Measurements from ENCODE around the gene NCAM1.
A peak's percentile ranks its signal among the peaks of the same experiment; 100 is the strongest.
"Not testable (repeated sequence)": the region's sequence is repeated elsewhere in the genome, so short reads cannot be mapped to it uniquely, and the experiment has no call there.

The NCAM1 gene

DNA sequence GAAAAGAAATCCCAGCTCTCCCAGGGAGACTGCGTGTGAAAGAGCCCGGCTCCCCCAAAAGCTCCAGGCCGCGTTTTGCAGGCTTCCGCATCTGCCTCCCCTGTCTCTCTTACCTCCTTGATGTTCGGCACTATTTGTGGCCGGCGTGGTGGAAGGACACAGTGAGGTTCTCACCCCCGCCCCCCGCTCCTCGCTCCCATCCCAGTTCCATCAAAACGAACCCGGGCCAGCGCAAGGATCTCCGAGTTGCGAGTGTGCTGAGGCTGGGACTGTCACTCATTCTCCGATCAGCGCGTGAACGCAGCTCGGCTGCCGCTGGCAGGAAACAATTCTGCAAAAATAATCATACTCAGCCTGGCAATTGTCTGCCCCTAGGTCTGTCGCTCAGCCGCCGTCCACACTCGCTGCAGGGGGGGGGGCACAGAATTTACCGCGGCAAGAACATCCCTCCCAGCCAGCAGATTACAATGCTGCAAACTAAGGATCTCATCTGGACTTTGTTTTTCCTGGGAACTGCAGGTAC is at the start of gene NCAM1:
Gene NCAM1, plus strand, starts transcription at position 275 of the 523 bp plus-strand sequence.
- peak; percentile 95 for DNase-seq

- DNase-seq: no peak
Observed at GRCh38 chr11:112922606-112923005, 38.6 kb upstream of the NCAM1 start.

GRCh38 chr11:112924836-112925235 is 36.4 kb upstream of the NCAM1 start:
- DNase-seq: not testable (repeated sequence)

GRCh38 chr11:112925516-112926310 is 35.5 kb upstream of the NCAM1 start:
- no peak for DNase-seq

DNA sequence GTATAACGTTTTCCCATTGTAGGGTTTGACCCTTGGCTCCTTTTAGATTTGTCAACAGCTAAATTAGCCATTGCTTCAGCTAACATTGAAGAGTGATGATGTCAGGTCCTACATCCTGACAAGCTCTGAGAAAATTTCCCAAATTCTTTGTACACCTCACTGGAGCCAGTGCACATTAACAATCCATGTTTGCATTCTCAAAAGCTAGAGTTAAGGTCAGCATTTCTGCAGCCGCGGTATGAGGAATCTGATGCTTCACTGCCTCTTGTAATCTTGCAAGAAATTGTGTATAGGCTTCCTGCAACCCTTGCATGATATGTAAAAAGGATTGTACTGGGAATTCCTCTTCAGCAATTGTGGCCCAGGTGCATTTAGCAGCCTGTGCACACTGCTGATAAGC is 33.1 kb upstream of the NCAM1 start:
- no peak for DNase-seq

GRCh38 chr11:112929432-112929831 is 31.8 kb upstream of the NCAM1 start:
- DNase-seq: no peak

GRCh38 chr11:112931703-112932102 is 29.5 kb upstream of the NCAM1 start:
- DNase-seq: no peak

DNA sequence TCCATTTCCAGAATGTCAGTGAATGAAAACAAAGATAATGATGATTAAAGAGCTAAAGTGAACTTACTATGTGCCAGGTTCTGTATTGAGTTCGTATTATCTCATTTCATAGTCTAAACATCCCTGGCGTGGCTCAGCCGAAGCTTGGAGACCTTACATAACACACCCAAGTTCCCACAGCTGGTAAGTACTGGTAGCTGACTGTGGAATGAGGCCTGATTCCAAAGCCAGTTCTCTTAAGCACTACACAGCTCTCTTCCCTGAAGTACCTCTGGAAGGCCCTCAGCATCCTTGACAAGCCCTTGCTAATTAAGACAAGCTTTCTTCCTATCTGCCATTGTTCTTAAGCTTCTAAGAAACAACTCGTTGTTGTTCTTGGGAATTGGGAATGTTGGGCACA is 28.6 kb upstream of the NCAM1 start:
- DNase-seq: no peak

DNA sequence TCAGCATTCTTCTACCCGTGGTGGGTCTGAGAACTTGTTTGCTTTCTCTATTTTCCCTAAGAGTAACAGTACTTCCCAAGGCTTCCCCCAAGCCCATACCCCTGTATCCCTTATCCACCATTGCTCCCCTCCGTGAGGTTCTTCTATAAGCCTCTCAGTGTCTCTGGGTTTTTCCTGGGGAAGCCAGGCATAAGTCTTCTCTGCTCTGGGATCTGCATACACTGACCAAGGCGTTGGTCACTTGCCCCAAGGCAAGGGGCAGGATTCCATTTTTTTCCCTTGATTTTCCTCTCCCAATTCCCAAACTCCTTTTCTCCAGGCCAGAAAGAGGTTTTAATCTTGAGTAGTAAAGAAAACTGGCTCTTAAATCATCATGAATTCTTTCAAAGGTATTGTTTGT is 27.2 kb upstream of the NCAM1 start:
- no peak for DNase-seq

- DNase-seq: no peak
Observed at GRCh38 chr11:112941104-112941503, 20.1 kb upstream of the NCAM1 start.

GRCh38 chr11:112942966-112943643 is 18.1 kb upstream of the NCAM1 start:
- DNase-seq: no peak

GRCh38 chr11:112946866-112947265 is 14.4 kb upstream of the NCAM1 start:
- DNase-seq: no peak

DNA sequence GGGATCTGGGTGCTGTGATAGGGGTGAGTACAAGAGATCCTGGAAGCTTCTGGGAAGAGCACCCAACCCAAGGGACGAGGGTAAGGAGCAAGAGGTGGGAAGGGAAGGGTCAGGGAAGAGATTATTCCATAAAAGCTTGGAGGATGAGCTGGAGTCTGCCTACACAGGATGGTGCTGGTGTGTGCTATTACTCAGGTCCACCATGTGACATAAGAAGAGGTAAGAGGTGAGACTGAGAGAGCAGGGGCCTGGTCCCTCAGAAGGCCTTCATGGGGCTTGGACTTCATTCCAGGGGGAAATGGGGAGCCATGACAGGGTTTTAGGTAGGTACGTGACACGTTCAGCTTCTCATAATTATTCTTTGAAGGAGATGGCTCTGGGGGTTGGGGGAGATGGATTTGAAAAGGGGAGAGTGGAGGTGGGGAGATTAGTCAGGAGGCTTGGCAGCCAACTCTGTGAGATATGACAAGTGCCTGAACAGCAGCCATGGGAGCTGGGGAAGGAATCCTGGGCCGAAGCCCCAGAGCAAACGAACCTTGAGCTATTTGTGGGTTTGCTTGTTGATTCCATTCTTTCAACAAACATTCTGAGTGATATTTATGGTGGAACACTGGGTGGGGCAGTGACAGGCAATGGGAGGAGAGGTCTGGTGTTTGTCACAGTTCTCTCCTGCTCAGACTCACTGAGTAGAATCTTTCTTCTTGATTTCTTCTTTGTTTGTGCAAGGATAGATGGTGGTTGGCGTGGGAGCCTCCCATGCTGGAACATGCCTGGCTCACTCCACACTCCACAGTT is 11.2 kb upstream of the NCAM1 start:
- no peak for DNase-seq

GRCh38 chr11:112958670-112959069 is 2.5 kb upstream of the NCAM1 start:
- peak; percentile 70 for DNase-seq

- peak; percentile 11 for DNase-seq
Observed at GRCh38 chr11:112961751-112962578, 745 bp downstream of the NCAM1 start.

DNA sequence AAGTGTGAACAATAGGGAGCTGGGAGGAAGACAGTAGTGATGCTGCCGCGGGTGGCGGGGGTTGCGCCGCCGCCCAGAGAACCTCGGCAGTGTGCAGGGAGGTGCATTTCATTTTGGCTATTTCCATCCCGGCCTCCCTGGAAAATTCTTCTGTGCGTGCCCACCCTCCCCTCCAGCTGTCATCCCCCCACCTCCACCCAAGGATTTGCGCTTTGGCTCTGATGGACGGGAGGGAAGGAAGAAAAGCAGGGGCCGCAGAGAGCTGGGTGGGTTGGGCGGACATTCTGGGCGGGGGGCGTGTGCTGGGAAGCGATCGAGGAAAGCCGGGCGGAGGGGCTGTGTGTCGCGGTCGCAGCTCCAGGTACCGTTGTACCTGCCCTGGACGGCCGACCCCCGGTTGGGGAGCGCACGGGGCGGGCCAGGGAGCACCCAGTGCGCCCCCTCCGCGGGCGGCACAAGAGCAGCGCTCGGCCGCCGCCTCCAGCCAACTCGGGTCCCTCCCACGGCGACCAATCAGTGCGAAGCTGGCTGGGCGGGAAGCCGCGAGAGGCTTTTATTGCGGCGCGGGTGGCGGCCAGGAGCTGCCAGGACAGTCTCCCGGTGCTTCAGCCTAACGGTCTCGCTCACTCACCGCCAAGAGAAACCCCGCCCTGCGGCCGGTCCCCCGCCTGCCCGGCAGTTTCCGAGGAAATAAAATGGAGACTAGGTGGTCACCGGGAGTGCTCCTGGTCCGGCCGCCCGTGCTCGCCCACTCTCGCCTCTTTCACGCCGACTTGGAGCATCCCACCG is 1.6 kb downstream of the NCAM1 start:
- peak; percentile 62 for DNase-seq

DNA sequence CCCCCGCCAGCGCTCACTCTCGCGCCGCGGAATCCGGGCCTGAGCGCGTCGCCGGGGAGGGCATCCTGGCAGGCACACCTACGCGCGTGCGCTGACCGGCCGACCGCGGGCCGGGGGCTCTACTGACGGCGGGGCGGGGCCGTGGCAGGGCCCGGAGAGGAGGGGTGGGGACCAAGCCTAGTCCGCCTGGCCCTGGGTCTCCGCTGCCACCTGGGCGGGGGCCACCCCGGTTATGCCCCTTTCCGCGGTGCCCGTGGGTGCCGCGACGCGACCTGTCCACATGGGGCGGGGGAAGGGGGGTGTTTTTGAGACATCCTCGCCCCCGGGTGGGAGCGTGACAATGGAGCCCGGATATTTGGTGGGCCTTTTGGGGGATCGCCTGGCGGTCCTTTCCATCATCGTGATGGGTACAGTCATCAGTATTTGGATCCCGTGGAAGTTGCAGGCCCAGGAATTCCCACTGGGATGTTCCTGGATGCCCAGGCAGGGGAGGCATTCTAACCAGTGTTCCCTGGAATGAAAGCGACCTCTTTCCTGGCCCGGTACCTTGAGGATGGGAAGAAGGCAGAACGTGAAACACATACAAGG is 2.2 kb downstream of the NCAM1 start:
- DNase-seq: no peak

DNA sequence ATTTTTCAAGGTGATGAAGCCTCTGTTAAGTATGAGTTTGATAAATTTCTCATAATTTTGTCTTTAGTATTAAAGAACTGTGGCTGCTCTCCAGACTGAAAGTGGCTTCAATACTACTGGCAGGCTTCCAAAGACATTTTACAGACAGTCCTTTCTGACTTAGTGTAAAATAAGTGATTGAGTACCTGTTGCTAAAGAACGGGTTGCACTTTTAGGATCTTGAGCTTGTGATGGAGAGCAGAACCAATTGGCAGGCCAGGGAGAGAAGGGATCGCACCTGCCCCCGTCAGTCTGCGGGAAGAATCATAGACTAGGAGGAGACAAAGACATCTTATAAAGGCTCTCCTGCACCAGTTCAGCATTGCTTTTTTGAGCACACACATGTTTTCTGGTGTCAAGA is 4.4 kb downstream of the NCAM1 start:
- no peak for DNase-seq

DNA sequence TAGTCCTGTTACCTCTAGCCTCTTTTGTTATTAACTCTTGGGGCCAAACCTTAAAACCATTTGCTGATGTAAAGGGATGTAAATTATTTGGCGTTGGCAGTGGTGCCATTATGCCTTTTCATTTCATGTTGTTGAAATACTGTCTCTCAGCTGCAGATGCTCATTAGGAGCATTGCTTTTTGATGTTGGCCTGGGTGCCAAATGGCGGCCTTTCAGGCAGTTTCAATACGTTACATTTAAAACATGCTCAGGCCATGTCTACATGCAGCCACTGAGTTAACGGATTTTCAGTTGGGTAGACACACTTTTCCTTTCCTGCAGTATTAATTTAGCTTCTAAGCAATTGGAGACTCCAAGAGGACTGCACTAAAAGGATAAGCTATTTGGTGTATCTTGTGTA is 5.3 kb downstream of the NCAM1 start:
- DNase-seq: no peak

- DNase-seq: no peak
Observed at GRCh38 chr11:112967082-112967481, 5.9 kb downstream of the NCAM1 start.
